ENCODE results near the gene NUTF2. TPM values are rescaled to one million over a fixed set of nuclear protein-coding genes. Genes with fewer than 3 reads are reported as not detected.

The NUTF2 gene
- total and polyA plus RNA-seq, 2 donors (not counting 1 experiment from before 2014, with no cell fraction given) = 127 to 310 TPM

- no peak overlapping the region for H2AFZ ChIP-seq (ENCODE audit: low read length)
- H3K79me2 ChIP-seq (ENCODE audit: control insufficient read depth, insufficient read depth, low read length) = peaks cover 52% of the 10 kb centered on the region
- no peak overlapping the region for H3K4me2 ChIP-seq (ENCODE audit: extremely low read depth, insufficient read depth, low read length)
- no peaks in the 10 kb centered on the region for H3K27me3 ChIP-seq (ENCODE audit: control insufficient read depth, insufficient read depth, low read length)
- H3K36me3 ChIP-seq (ENCODE audit: control insufficient read depth, insufficient read depth, low read length) = peaks cover 20% of the 10 kb centered on the region
- no peaks in the 10 kb centered on the region for H3K9me3 ChIP-seq (ENCODE audit: control insufficient read depth, insufficient read depth, low read depth, low read length)
- H3K27ac ChIP-seq (ENCODE audit: insufficient read depth, low read length) = no peak overlapping the region
- peaks cover 30% of the 10 kb centered on the region for H3K4me1 ChIP-seq (ENCODE audit: control insufficient read depth, extremely low read depth, insufficient read depth, low read length)
- no peak for DNase-seq (ENCODE audit: low read depth in 2 of 2)
- no peak overlapping the region for H3K9ac ChIP-seq (ENCODE audit: insufficient read depth, low read length)
- no peak overlapping the region for H3K4me3 ChIP-seq (replicated peaks in 1 of 4; ENCODE audit: control extremely low read depth in 1 of 4, insufficient read depth in 1 of 4, low read depth in 3 of 4, low read length in 4 of 4)
- H4K20me1 ChIP-seq (ENCODE audit: control insufficient read depth, extremely low read depth, insufficient read depth, low read length) = peaks cover 3% of the 10 kb centered on the region
- TF ChIP-seq EZH2 (IDR thresholded peaks at IDR 0.05; ENCODE audit: low read length, missing control alignments) = no peak
- TF ChIP-seq CTCF (conservative IDR thresholded peaks at IDR 0.05 in 1 of 2, IDR thresholded peaks at IDR 0.05 in 1 of 2; ENCODE audit: low read depth in 1 of 2, low read length in 2 of 2) = no peak
Measured at GRCh38 chr16:67864594-67864993, 17.9 kb downstream of the NUTF2 start.

- Histone ChIP-seq H3K27me3 (ENCODE audit: control insufficient read depth, insufficient read depth, low read length) (no peaks in the 10 kb centered on the region), H3K9me3 (ENCODE audit: control insufficient read depth, insufficient read depth, low read depth, low read length) (no peaks in the 10 kb centered on the region), H2AFZ (ENCODE audit: low read length) (no peak overlapping the region), H3K9ac (ENCODE audit: insufficient read depth, low read length) (no peak overlapping the region), H4K20me1 (ENCODE audit: control insufficient read depth, extremely low read depth, insufficient read depth, low read length) (peaks cover 3% of the 10 kb centered on the region), H3K36me3 (ENCODE audit: control insufficient read depth, insufficient read depth, low read length) (peaks cover 21% of the 10 kb centered on the region), H3K4me3 (replicated peaks in 1 of 4; ENCODE audit: control extremely low read depth in 1 of 4, insufficient read depth in 1 of 4, low read depth in 3 of 4, low read length in 4 of 4) (no peak overlapping the region), H3K27ac (ENCODE audit: insufficient read depth, low read length) (no peak overlapping the region), H3K4me2 (ENCODE audit: extremely low read depth, insufficient read depth, low read length) (no peak overlapping the region), H3K79me2 (ENCODE audit: control insufficient read depth, insufficient read depth, low read length) (peaks cover 47% of the 10 kb centered on the region), H3K4me1 (ENCODE audit: control insufficient read depth, extremely low read depth, insufficient read depth, low read length) (peaks cover 30% of the 10 kb centered on the region)
- TF ChIP-seq CTCF (conservative IDR thresholded peaks at IDR 0.05 in 1 of 2, IDR thresholded peaks at IDR 0.05 in 1 of 2; ENCODE audit: low read depth in 1 of 2, low read length in 2 of 2) (peak; percentile 29 to 47), EZH2 (IDR thresholded peaks at IDR 0.05; ENCODE audit: low read length, missing control alignments) (no peak)
- peak in 1 of 2 donors; percentile 43 for DNase-seq (ENCODE audit: low read depth in 2 of 2)
Measured at GRCh38 chr16:67865318-67865717, 18.6 kb downstream of the NUTF2 start.

GRCh38 chr16:67868290-67868689, 21.6 kb downstream of the NUTF2 start:
- Histone ChIP-seq H3K27ac (ENCODE audit: insufficient read depth, low read length) (no peak overlapping the region), H3K9ac (ENCODE audit: insufficient read depth, low read length) (no peak overlapping the region), H3K4me2 (ENCODE audit: extremely low read depth, insufficient read depth, low read length) (no peak overlapping the region), H3K9me3 (ENCODE audit: control insufficient read depth, insufficient read depth, low read depth, low read length) (no peaks in the 10 kb centered on the region), H3K4me3 (replicated peaks in 1 of 4; ENCODE audit: control extremely low read depth in 1 of 4, insufficient read depth in 1 of 4, low read depth in 3 of 4, low read length in 4 of 4) (no peak overlapping the region), H3K36me3 (ENCODE audit: control insufficient read depth, insufficient read depth, low read length) (peaks cover 18% of the 10 kb centered on the region), H3K79me2 (ENCODE audit: control insufficient read depth, insufficient read depth, low read length) (peaks cover 22% of the 10 kb centered on the region), H3K4me1 (ENCODE audit: control insufficient read depth, extremely low read depth, insufficient read depth, low read length) (peaks cover 8% of the 10 kb centered on the region), H4K20me1 (ENCODE audit: control insufficient read depth, extremely low read depth, insufficient read depth, low read length) (no peaks in the 10 kb centered on the region), H2AFZ (ENCODE audit: low read length) (no peak overlapping the region), H3K27me3 (ENCODE audit: control insufficient read depth, insufficient read depth, low read length) (no peaks in the 10 kb centered on the region)
- no peak for DNase-seq (ENCODE audit: low read depth in 2 of 2)
- no peak for TF ChIP-seq CTCF (conservative IDR thresholded peaks at IDR 0.05 in 1 of 2, IDR thresholded peaks at IDR 0.05 in 1 of 2; ENCODE audit: low read depth in 1 of 2, low read length in 2 of 2)
- no peak for TF ChIP-seq EZH2 (IDR thresholded peaks at IDR 0.05; ENCODE audit: low read length, missing control alignments)

All from fibroblast of lung (primary cell).